Kasumi-1 (cell line): ENCODE data around the gene PNMT.

Experiments used
- DNase-seq, 2 experiments: peaks; one replicate each; lab custom pipeline; 2025; lab: John Stamatoyannopoulos, UW

The PNMT gene

GRCh38 chr17:39669897-39670735 is 1.9 kb downstream of the PNMT start:
- no peak for DNase-seq

GRCh38 chr17:39670746-39671145 is 2.5 kb downstream of the PNMT start:
- DNase-seq, result no peak

GRCh38 chr17:39671651-39672521 is 3.6 kb downstream of the PNMT start:
- DNase-seq, result peak; percentile 19 to 42

GRCh38 chr17:39672522-39673334 is 4.5 kb downstream of the PNMT start:
- no peak for DNase-seq

GRCh38 chr17:39673335-39674081 is 5.3 kb downstream of the PNMT start:
- DNase-seq, result no peak

- no peak for DNase-seq
These were observed 5.9 kb downstream of the PNMT start for GRCh38 chr17:39674179-39674578.

GRCh38 chr17:39674702-39675389 is 6.6 kb downstream of the PNMT start:
- no peak for DNase-seq

GRCh38 chr17:39675390-39676082 is 7.3 kb downstream of the PNMT start:
- no peak for DNase-seq

GRCh38 chr17:39676198-39676819 is 8.1 kb downstream of the PNMT start:
- peak; percentile 62 for DNase-seq

GRCh38 chr17:39677072-39677471 is 8.8 kb downstream of the PNMT start:
- no peak for DNase-seq

- DNase-seq, result no peak
These were observed 9.5 kb downstream of the PNMT start for GRCh38 chr17:39677542-39678339.

GRCh38 chr17:39678340-39679116 is 10.3 kb downstream of the PNMT start:
- DNase-seq, result no peak

- DNase-seq, result peak in 1 of 2 experiments; percentile 7
These were observed 11.4 kb downstream of the PNMT start for GRCh38 chr17:39679521-39680192.

- no peak for DNase-seq
These were observed 15.2 kb downstream of the PNMT start for GRCh38 chr17:39683295-39683939.

- DNase-seq, result no peak
These were observed 16.3 kb downstream of the PNMT start for GRCh38 chr17:39684369-39685192.

- DNase-seq, result no peak
These were observed 18.9 kb downstream of the PNMT start for GRCh38 chr17:39687101-39687545.
